HT1080 (cell line): ENCODE data around the gene SPOCK1. TPM values are rescaled to one million over a fixed set of nuclear protein-coding genes. Genes with fewer than 3 reads are reported as not detected.

Experiments
- DNase-seq: peaks from one replicate; pipeline ENCODE4 v3.0.0-alpha.2; 2015; ENCODE audit warnings: low read depth
- total RNA-seq: library from RNA; depleted of rRNA; stranded (reverse); fragments of >200 nt; shearing (Covaris generic); gene quantifications from 2 replicates; pipeline ENCODE4 v1.2.3, GENCODE V29; 2014

The SPOCK1 gene
- total RNA-seq, 1 experiment from 2014 or later, result 21.7 TPM

DNA sequence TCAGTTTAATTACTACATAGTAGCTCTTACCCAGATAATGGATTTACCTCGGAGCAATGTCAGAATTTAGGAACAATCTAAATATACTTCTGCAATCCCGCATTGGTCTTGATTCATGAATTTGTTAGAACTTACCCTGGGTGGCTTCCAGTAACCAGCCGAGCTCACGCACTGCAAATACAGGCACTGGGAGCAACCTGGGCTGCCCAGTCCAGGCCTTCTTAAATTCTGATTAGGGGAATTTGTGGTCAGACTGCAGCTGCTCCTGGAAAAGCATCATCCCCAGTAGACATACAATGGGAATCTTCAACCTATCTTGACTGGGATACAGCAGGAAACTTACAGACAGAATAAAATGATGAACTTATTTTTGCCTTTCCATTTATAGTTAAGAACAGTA lies 270.3 kb downstream of the SPOCK1 start:
- DNase-seq, result no peak

DNA sequence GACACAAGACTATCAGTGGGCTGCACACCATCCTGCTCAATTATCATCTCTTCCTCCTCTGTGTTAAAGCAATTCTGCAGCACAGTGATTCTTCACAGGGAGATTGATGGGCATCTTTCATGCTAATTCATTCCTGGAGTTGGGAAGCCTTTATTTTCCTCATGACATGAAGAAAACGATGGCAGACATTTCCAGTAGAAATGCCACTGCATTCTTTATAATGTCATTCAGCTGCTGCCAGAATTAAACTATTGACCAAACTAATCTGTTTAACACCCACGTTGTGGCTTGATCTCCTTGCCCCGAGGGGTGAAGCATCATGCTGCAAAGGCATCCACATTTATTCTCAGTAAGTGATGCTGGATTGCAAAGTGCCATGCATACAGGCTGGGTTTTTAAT lies 273.0 kb downstream of the SPOCK1 start:
- DNase-seq, result no peak

GRCh38 chr5:137223324-137224295 lies 275.5 kb downstream of the SPOCK1 start:
- no peak for DNase-seq

DNA sequence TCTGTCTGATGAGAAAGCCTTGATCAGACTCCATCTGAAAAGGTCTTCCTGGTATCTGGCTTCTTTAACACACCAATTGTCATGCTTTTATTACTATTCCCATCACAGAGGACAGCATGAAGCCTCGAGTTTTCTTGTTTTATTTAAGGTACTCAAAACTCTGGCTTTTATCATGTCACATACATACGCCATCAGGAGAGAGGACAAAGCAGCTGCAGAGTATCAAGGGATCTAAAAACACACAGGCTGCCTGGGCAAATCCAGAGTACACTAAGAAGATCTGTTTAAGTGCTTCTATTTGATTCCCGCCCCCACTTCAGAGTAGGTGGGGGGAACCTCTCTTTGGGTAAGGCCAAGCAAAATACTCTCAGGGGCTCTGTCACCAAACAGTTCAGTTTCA lies 277.2 kb downstream of the SPOCK1 start:
- DNase-seq, result no peak

GRCh38 chr5:137220523-137220927 lies 278.6 kb downstream of the SPOCK1 start:
- peak; percentile 90 for DNase-seq

DNA sequence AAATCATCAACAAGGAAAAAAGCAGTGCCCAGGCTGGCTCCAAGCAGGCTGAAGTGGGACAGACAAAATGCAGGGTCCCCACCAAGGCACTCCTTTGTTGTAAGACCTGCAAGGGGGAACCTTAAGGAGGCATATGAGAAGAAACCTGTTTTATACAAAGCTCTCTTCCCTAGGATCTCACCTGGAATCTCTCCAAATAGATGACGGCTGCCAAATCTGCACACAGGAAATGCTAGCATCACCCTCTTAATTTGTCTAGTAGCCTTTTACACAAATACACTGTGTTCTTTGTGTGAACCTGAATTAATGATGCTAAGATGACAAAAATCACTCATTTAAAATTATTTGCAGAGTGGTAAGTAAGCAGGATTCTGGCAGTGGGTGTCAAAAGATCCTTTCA lies 280.2 kb downstream of the SPOCK1 start:
- DNase-seq, result peak; percentile 26

DNA sequence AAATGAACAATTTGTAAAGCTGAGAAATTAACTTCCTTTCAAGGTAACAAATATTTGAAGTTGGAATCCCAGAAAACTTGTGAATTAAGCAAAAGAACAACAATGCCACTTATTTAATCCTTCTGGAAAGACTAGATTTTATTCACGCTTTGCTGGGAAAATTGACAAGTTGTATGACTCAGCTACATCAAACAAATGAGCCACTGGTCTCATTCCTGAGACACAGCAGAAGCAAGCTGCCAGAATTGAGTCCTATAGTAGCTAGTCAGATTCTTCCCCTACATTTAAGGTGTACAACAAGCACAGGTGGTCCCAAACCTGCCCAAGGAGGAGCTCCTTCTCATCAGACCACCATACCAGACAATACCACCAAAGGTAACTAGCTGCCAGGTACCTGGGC lies 280.7 kb downstream of the SPOCK1 start:
- DNase-seq, result peak; percentile 62

DNA sequence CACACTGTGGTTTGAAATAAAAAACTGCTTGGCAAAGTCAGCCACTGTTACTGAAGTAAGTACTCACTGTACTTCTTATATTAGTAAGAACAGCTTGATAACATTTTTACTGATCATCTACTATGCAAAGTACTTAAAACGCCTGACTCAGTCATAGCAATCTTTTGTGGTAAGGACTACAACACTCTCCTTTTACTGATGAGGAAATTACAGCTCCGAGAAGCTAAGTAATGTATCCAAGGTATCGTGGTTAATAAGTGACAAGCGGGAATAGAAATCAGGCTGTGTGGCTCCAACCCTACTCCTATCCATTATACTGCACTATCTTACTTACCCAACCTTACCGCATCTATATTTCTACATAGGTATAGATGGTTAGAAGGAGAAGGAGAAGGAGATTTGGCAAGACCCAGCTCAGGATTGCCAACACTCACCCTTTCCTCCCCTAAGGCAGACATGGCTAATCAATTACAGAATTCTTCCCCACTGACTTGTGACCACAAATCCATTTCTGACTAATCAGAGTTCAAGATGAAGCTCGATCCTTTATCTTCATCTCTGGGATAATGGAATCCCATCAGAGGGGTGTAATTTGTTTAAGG lies 281.4 kb downstream of the SPOCK1 start:
- peak; percentile 41 for DNase-seq

DNA sequence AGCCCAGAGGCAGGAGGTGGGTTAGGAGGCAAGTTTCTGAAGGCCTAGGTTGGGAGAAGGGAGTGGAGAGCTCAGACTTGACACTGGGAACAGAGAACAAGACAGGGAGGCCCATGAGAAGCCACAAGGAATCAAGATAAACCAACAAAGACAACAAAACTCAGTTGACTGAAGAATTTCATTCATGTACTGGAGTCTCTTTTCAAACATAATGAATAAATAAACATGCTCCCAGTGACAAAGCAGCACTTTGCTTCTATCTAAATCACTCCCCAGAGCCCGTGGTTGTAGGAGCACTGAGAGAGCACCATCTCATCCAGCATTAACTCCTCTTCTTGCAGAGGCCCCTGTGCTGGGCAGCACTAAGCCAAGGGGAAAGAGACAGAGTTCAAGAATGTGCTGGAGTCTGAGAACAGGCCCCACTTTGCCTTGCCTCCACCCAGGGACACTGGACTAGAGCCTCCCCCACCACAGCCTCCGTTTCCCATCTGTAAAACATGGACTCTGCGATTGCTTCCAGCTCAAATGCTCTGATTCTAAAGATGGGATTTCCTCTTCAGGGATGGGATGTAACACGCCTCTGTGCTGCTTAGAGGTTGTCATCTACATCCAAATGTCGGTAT lies 282.0 kb downstream of the SPOCK1 start:
- no peak for DNase-seq

DNA sequence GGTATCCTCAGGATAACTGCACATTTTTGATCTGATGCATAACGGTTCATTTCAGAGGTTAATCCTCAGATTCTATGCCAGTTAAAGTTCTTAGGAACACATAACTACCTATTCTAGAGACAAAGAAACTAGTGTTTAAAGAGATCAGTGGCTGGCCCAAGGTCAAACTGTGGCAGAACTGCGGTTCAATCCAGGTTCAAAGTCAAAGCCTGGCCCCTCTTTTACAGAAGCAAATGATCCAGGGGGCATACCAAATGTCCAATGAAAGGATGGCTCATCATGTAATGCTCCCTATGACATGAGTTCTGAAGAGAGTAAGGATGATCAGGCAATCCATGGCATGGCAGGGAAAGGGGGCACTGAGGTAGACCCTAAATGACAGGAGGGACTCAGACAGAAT lies 283.3 kb downstream of the SPOCK1 start:
- DNase-seq, result no peak

DNA sequence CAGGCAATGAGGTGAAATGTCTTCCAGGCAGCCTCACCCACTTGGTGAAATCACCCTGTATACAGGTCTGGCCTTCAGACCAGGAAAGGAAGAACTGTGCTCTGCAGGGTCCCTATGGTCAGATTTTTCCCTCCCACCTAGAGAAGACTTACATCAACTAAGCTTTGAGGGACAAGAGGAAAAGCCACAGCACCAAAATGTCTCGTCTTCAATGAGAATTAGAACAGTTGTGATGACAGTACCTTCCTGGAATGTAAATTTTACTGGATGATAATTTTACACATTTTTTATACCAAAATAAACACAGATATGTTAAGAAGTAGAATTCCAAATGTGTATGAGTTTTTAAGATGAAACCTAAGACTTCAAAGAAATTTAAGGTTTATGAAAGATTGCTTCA lies 283.9 kb downstream of the SPOCK1 start:
- DNase-seq, result no peak

DNA sequence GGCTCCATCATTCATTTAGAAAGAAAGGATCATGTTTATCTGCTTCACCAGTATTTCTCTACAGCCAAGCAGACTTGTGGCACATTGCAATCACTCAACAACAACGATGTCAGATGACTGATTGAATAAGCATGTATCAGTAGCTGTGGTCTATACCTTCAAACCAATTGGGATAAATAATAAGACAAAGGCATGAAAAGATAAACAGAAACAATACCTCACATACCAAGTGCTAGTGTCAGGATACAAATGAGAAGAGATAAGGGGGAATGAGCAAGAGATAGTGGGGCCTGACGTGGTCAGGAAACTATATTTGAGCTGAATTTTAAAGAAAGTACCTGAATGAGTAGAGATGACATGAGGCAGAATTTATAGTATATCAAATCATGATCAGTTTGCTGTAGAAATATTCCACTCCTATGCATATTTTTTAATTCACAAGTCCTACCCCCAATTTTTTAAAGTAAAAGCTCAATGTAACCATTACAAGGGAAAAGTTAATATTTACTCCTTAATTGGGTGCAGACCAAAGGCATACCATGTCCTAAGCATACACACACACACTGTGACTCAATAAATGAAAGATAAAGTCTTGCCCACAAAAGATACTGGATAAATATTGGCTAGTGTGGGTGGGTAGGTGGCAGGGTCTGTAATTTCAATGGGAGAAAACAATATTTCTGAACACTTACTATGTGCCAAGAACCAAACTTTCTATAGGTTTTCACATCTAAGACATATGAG lies 284.5 kb downstream of the SPOCK1 start:
- DNase-seq, result no peak

GRCh38 chr5:137212471-137212870 lies 286.7 kb downstream of the SPOCK1 start:
- no peak for DNase-seq

DNA sequence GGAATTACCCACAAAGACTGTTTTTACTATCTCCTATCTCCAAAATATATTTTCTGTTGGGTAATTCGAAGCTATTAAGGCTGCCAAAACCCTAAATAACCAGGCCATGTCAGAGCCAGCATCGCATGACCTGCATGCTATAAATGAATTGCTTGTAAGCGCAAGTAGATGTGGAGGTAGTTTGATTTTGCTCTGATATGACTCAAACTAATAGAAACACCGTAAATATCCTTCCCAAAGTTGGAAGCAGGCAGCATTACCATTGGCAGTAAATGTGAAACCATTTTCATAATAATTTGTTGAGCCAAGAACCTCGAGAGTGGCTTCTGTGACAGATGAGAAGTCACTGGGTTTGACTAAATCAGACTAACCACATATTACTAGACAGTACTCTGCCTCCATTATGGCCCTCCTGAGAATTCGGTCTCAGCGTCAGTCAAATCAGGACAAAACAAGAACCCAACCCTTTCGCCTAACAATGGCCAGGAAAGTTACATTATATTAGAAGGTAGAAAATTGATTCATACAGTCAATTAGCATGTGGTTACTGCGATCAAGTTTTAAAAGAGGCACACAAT lies 289.8 kb downstream of the SPOCK1 start:
- DNase-seq, result no peak

GRCh38 chr5:137207023-137207760 lies 291.9 kb downstream of the SPOCK1 start:
- DNase-seq, result no peak

DNA sequence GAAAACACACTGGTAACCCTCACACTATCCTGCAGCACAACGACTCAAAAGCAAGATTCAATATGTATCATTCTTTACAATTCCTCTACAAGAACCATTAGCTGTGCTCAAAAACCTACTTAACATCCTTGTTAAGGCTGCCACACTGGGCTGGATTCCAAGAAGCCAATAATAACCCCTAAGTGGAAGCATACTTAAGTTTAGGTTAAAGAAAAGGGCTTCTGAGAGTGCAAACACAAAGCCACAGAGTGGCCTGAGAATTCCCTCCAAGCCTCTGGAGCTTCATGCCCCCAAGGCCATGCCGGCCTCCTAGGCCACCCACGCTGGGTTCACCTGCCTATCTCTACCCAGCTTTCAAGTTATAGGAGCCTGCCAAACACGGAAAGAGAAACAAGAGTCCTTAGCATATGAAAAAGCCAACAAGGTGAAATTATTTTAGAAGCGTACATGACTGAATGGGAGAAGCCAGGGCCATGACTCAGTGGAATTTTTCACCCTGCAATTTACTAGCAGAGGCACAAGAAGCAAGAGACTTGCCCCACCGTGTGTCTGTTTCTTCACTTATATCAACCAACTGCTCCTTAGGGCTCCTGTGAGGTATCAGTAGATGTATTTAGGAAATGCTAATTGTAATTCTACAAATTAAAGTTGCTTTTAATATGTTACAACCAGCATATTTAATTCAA lies 293.0 kb downstream of the SPOCK1 start:
- no peak for DNase-seq

- peak; percentile 64 for DNase-seq
Measured at GRCh38 chr5:137205231-137206027, 293.7 kb downstream of the SPOCK1 start.

GRCh38 chr5:137203011-137203632 lies 296.0 kb downstream of the SPOCK1 start:
- no peak for DNase-seq

- DNase-seq, result peak; percentile 55
Measured at GRCh38 chr5:137201876-137202275, 297.2 kb downstream of the SPOCK1 start.
